HL-60 (cell line): ENCODE data around the gene WDR7.
"Not testable (repeated sequence)": the region's sequence is repeated elsewhere in the genome, so short reads cannot be mapped to it uniquely, and the experiment has no call there.

Experiments used
- DNase-seq, 2 experiments: peaks; one replicate each; pipeline ENCODE4 v3.0.0-alpha.2; 2010 to 2020; ENCODE audit warnings: low read depth in 1 of 2, low spot score in 1 of 2
- H3K27ac ChIP-seq: fragments of 250-450 bp; sonication (Bioruptor Pico); replicated peaks from 2 replicates; pipeline ENCODE4 v1.5.1; 2020; ENCODE audit warnings: mild to moderate bottlenecking, moderate library complexity
- H3K27me3 ChIP-seq: fragments of 250-450 bp; sonication (Bioruptor Pico); 2 replicates; pipeline ENCODE4 v1.5.1; 2021; ENCODE audit warnings: mild to moderate bottlenecking, moderate library complexity; ENCODE audit not compliant: insufficient read depth, poor library complexity, severe bottlenecking
- H3K4me3 ChIP-seq: replicated peaks from 2 replicates; pipeline ENCODE4 v1.5.1; 2011; ENCODE audit warnings: mild to moderate bottlenecking, control low read depth, low read length; ENCODE audit not compliant: insufficient read depth
- CTCF ChIP-seq: IDR thresholded peaks from one replicate; pipeline ENCODE4 v1.5.1; 2011; ENCODE audit warnings: low read length, control low read depth, inconsistent platforms; ENCODE audit not compliant: insufficient read depth
- GABPA ChIP-seq: IDR thresholded peaks from 2 replicates; pipeline ENCODE4 v1.6.1; 2012; ENCODE audit warnings: low read depth
- POLR2AphosphoS5 ChIP-seq: IDR thresholded peaks from 2 replicates; pipeline ENCODE4 v1.6.1; 2012; ENCODE audit warnings: low read depth
- REST ChIP-seq: IDR thresholded peaks from 2 replicates; pipeline ENCODE4 v1.6.1; 2012; ENCODE audit warnings: low read depth; ENCODE audit not compliant: insufficient replicate concordance
- SPI1 ChIP-seq: IDR thresholded peaks from 2 replicates; pipeline ENCODE4 v1.6.1; 2012; ENCODE audit warnings: low read depth, mild to moderate bottlenecking, borderline replicate concordance

The WDR7 gene

GRCh38 chr18:56649996-56650395, 1.2 kb upstream of the WDR7 start:
- DNase-seq, result peak in 1 of 2 experiments; percentile 18
- Histone ChIP-seq H3K27me3 (no peaks in the 10 kb centered on the region), H3K27ac (no peak overlapping the region), H3K4me3 (no peak overlapping the region)
- no peak for TF ChIP-seq CTCF
- no peak for TF ChIP-seq REST
- no peak for TF ChIP-seq SPI1
- no peak for TF ChIP-seq GABPA
- TF ChIP-seq POLR2AphosphoS5, result no peak

GRCh38 chr18:56651771-56652092, 573 bp downstream of the WDR7 start:
- peak overlapping the region; percentile 77 for H3K27ac ChIP-seq
- no peak for DNase-seq
- no peak for TF ChIP-seq REST
- no peak for TF ChIP-seq GABPA
- TF ChIP-seq SPI1, result no peak
- TF ChIP-seq POLR2AphosphoS5, result no peak
- no peak for TF ChIP-seq CTCF
- peak overlapping the region; percentile 86 for H3K4me3 ChIP-seq
- no peaks in the 10 kb centered on the region for H3K27me3 ChIP-seq

GRCh38 chr18:56652802-56653201, 1.6 kb downstream of the WDR7 start:
- TF ChIP-seq POLR2AphosphoS5 (no peak), GABPA (peak; percentile 58)
- Histone ChIP-seq H3K27ac (peak overlapping the region; percentile 77), H3K27me3 (no peaks in the 10 kb centered on the region), H3K4me3 (peak overlapping the region; percentile 86)
- DNase-seq, result no peak

- not testable (repeated sequence) for DNase-seq, H3K27me3 ChIP-seq, H3K4me3 ChIP-seq, H3K27ac ChIP-seq
Measured at GRCh38 chr18:56654280-56654679, 3.1 kb downstream of the WDR7 start.

GRCh38 chr18:56658261-56658660, 7.1 kb downstream of the WDR7 start:
- TF ChIP-seq GABPA (no peak), CTCF (no peak), POLR2AphosphoS5 (no peak), SPI1 (no peak), REST (no peak)
- DNase-seq, result no peak
- Histone ChIP-seq H3K27ac (no peak overlapping the region), H3K4me3 (no peak overlapping the region), H3K27me3 (no peaks in the 10 kb centered on the region)
